Measurements from ENCODE around the gene ALG3.
A peak's percentile ranks its signal among the peaks of the same experiment; 100 is the strongest.
"Not testable (repeated sequence)": the region's sequence is repeated elsewhere in the genome, so short reads cannot be mapped to it uniquely, and the experiment has no call there.

ALG3 gene

DNA sequence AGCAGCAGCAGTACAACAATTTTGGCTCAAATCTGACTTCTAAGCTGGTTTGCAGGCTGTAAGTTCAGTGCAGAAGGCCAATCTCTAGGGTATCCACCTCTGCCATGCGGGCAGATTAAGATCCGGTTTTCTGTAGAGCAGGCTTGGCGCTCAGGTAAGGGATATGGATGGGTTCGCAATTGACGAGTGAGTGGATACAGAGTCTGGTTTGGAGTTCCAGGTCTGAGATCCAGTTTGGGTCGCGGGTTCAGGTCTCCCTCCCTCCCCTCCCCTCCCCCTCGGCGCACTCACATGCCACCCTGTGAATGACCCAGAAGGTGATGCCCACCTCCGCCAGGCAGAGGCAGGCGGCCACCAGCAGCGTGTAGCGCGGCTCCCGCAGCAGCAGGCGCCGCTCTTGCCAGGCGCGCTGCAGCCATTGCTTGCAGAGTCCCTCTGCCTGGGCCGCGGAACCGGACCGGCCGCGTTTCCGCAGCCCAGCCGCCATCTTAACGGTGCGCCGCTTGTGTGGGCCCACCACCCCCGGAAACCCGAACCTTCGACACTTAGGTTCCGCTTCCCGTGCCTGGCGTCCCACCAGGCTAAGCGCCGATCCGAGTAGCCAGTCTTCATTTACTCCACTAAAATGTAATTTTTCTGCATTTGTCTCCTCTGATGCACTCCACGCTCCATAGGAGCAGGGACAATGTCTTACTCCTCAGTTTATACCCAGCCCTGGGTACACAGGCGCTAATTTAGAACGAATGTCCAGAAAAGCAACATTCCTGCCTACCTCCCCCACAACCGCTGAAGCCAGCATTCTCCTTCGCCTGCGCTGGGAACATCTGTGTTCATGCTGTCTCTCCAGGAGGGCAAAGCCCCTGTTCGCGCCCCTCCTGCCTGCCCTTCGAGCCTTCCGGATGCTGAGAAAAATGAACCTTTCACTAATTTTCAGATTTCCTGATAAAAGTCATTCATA, at the start of gene ALG3:
ALG3 (minus strand) TSS at position 509 of the 958 bp plus-strand sequence; CDS start at position 487, 22 bp downstream.
- DNase-seq = peak; percentile 94

- DNase-seq = no peak
Observed at GRCh38 chr3:184296616-184297015, 47.9 kb upstream of the ALG3 start.

- DNase-seq = no peak
Observed at GRCh38 chr3:184295771-184296170, 47.0 kb upstream of the ALG3 start.

- no peak for DNase-seq
Observed at GRCh38 chr3:184291738-184292445, 43.1 kb upstream of the ALG3 start.

DNA sequence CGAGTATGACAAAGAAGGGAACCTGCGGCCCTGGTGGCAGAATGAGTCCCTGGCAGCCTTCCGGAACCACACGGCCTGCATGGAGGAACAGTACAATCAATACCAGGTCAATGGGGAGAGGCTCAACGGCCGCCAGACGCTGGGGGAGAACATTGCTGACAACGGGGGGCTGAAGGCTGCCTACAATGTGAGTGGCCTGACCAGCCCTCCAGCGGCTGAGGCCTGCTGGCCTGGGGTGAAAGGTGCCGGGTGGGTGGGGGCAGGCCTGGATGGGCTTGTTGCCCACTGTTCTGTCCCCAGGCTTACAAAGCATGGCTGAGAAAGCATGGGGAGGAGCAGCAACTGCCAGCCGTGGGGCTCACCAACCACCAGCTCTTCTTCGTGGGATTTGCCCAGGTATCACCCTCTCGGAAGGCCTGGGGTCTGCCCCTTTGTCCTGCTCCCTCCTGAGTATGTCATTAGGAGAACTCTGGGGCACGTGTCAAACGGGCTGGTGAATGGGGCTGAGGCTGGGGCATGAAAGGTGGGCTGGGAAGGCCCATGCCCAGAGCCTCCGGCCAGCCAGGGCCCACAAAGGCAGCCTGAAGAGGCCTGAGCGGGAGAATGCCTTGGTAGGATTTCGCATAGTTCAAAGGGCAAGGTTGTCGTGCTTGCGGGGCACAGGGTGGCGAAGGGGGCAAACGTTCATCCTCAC, 42.4 kb upstream of the ALG3 start:
- no peak for DNase-seq

- no peak for DNase-seq
Observed at GRCh38 chr3:184290331-184290730, 41.6 kb upstream of the ALG3 start.

- DNase-seq = peak; percentile 60
Observed at GRCh38 chr3:184289426-184289938, 40.7 kb upstream of the ALG3 start.

GRCh38 chr3:184284696-184285095, 35.9 kb upstream of the ALG3 start:
- DNase-seq = peak; percentile 28

DNA sequence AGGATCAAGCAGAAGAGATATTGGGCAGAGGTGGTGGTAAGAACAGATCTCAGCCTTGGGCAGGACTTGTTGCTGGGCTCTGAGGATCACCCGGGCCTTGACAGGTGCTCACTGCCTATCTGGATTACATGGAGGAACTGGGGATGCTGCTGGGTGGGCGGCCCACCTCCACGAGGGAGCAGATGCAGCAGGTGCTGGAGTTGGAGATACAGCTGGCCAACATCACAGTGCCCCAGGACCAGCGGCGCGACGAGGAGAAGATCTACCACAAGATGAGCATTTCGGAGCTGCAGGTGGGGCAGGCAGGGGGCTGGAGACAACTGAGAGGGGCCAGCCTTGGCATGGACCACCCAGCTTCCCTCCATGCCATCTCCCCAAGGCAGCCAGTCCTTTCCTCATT, 34.9 kb upstream of the ALG3 start:
- no peak for DNase-seq

GRCh38 chr3:184282941-184283340, 34.2 kb upstream of the ALG3 start:
- no peak for DNase-seq

GRCh38 chr3:184277366-184277765, 28.6 kb upstream of the ALG3 start:
- DNase-seq = no peak

GRCh38 chr3:184275961-184276910, 27.5 kb upstream of the ALG3 start, which contains the start of gene ECE2:
Gene ECE2, plus strand, starts transcription at chr3:184276022. Its CDS starts 132 bp downstream, at chr3:184276154.
- no peak for DNase-seq

- DNase-seq = no peak
Observed at GRCh38 chr3:184275381-184275701, 26.6 kb upstream of the ALG3 start.

GRCh38 chr3:184272269-184272668, 23.5 kb upstream of the ALG3 start:
- DNase-seq = no peak

DNA sequence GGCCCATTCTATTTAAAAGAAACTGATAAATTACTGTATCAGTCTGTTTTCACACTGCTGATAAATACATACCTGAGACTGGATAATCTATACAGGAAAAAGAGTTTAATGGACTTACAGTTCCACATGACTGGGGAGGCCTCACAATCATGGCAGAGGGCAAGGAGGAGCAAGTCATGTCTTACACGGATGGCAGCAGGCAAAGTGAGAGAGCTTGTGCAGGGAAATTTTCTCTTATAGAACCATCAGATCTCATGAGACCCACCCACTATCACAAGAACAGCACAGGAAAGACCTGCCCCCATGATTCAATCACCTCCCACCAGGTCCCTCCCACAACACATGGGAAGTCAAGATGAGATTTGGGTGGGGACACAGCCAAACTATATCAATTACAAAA, 18.5 kb upstream of the ALG3 start:
- DNase-seq = not testable (repeated sequence)

DNA sequence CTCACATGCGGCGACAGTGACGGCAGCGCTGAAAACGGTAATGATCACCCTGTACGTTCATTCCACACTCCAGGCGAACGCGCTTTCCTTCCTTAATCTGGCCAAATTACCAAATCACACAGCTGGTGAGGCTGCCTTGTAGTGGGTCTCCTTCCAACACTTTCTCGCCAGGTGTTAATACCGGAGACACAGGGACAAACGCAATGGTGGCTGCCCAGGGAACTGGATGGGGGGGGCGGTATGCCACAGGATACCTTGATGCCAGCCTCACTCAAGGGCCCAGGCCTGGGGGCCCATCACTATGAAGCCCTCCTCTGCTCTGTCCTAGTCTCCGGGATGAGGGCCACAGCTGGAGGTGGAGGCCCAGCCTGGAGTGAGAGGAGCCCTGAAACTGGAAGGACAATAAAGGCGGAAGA, 14.0 kb upstream of the ALG3 start:
- no peak for DNase-seq

DNA sequence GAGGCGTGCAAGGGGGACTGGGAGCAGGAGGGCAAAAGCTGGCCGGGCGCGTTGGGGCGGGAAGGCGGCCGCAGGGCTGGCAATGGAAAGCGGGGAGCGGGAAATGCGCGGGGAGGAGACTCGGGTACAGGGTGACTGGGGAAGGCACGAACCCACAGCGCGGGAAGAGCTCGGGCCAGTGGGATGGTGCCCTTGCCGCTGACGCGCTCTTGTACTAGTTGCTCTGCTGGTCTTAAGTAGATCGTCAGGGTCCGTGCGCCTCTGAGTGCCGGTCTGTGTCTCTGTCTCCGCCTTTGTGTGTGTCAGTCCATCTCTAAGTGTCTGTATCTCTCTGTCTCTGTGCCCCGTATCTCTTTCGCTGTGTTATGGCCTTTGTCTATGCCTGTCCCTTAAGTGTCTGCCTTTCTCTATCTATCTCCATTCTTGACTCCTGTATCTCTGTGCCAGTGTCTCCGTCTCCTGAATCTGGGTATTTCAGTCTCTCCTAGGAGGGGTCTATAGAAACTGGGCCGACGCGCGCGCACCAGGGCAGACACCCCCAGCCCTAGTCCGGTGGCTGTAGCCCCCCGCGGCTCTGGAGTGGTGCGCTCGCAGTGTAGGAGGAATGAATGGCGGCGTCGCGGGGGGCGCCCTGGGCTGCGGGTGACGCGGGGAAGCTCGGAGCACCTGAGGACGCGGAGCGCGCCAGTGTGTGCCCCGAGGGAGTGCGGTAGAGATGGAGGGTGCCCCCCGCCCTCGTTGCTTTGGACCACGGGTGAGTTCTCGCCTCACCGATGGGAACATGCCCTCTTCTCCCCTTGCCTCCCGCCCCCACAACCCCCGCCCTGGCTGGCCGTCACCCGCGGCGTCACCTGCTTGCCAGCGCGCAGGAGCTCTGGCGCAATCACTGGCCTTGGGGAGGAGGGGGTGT, 13.3 kb upstream of the ALG3 start:
- DNase-seq = peak; percentile 51

DNA sequence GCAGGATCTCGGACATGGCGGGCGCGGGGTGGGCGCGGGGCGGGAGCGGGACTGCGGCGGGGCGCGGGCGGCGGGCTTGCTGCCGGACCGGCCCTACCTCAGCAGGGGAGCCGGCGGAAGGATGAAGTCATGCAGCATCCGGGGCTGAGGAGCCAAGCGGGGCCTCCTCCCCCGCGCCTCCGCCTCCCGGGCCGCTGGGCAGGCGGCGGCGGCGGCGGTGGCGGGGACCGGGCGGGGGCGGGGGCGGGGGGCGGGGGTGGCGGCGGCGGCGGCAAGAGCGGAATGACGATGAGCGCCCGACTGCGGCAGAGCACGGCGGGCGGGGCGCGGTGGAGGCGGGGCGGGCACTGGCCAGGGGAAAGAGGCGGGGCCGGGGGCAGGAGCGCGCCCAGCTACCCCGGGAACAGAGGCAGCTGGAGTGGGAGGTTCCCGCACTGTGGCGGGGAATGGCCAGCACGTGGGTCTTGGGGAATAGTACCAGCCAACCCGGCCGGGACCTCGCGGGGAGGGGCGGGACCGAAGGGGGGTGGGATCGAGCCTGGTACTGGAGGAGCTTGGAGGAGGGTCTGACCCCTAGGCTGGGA, 12.6 kb upstream of the ALG3 start, which contains the start of gene CAMK2N2:
CAMK2N2 (minus strand) TSS at position 284 of the 584 bp plus-strand sequence; CDS start at position 16, 268 bp downstream.
- peak; percentile 33 for DNase-seq

- DNase-seq = no peak
Observed at GRCh38 chr3:184260724-184261269, 12.0 kb upstream of the ALG3 start.
